ENCODE measurements around the gene NBEAL2.

GRCh38 chr3:47041114-47041513 lies 61.6 kb downstream of the NBEAL2 start:
- TF ChIP-seq E2F4 (CRISPR knock-in tag; IDR thresholded peaks at IDR 0.05; ENCODE audit: borderline replicate concordance, low read depth) = no peak
- TF ChIP-seq, protein P1, sequence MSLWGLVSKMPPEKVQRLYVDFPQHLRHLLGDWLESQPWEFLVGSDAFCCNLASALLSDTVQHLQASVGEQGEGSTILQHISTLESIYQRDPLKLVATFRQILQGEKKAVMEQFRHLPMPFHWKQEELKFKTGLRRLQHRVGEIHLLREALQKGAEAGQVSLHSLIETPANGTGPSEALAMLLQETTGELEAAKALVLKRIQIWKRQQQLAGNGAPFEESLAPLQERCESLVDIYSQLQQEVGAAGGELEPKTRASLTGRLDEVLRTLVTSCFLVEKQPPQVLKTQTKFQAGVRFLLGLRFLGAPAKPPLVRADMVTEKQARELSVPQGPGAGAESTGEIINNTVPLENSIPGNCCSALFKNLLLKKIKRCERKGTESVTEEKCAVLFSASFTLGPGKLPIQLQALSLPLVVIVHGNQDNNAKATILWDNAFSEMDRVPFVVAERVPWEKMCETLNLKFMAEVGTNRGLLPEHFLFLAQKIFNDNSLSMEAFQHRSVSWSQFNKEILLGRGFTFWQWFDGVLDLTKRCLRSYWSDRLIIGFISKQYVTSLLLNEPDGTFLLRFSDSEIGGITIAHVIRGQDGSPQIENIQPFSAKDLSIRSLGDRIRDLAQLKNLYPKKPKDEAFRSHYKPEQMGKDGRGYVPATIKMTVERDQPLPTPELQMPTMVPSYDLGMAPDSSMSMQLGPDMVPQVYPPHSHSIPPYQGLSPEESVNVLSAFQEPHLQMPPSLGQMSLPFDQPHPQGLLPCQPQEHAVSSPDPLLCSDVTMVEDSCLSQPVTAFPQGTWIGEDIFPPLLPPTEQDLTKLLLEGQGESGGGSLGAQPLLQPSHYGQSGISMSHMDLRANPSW (CRISPR knock-in tag; conservative IDR thresholded peaks at IDR 0.05; ENCODE audit: low read depth) = no peak
- no peak for TF ChIP-seq CBFB (CRISPR knock-in tag; IDR thresholded peaks at IDR 0.05; ENCODE audit: low read depth)
- TF ChIP-seq, protein P2, sequence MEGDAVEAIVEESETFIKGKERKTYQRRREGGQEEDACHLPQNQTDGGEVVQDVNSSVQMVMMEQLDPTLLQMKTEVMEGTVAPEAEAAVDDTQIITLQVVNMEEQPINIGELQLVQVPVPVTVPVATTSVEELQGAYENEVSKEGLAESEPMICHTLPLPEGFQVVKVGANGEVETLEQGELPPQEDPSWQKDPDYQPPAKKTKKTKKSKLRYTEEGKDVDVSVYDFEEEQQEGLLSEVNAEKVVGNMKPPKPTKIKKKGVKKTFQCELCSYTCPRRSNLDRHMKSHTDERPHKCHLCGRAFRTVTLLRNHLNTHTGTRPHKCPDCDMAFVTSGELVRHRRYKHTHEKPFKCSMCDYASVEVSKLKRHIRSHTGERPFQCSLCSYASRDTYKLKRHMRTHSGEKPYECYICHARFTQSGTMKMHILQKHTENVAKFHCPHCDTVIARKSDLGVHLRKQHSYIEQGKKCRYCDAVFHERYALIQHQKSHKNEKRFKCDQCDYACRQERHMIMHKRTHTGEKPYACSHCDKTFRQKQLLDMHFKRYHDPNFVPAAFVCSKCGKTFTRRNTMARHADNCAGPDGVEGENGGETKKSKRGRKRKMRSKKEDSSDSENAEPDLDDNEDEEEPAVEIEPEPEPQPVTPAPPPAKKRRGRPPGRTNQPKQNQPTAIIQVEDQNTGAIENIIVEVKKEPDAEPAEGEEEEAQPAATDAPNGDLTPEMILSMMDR (IDR thresholded peaks at IDR 0.05) = no peak
- TF ChIP-seq NFE2L1 (CRISPR knock-in tag; IDR thresholded peaks at IDR 0.05) = no peak
- TF ChIP-seq ATF1 (CRISPR knock-in tag; IDR thresholded peaks at IDR 0.05) = no peak
- TF ChIP-seq ZNF425 (CRISPR knock-in tag; conservative IDR thresholded peaks at IDR 0.05) = no peak
- no peak for TF ChIP-seq ESRRA (CRISPR knock-in tag; IDR thresholded peaks at IDR 0.05; ENCODE audit: borderline replicate concordance)
- no peak for TF ChIP-seq ETV6 (CRISPR knock-in tag; IDR thresholded peaks at IDR 0.05)
- no peak for TF ChIP-seq GTF2I (CRISPR knock-in tag; conservative IDR thresholded peaks at IDR 0.05)
- TF ChIP-seq RELA (CRISPR knock-in tag; IDR thresholded peaks at IDR 0.05; ENCODE audit: borderline replicate concordance) = no peak

Data from WTC11 (cell line).